ENCODE data around the gene TXNDC5. TPM values are rescaled to one million over a fixed set of nuclear protein-coding genes. Genes with fewer than 3 reads are reported as not detected.

TXNDC5 gene
- total and polyA plus RNA-seq, 2 experiments from 2014 or later: 42.9 to 210 TPM

DNA sequence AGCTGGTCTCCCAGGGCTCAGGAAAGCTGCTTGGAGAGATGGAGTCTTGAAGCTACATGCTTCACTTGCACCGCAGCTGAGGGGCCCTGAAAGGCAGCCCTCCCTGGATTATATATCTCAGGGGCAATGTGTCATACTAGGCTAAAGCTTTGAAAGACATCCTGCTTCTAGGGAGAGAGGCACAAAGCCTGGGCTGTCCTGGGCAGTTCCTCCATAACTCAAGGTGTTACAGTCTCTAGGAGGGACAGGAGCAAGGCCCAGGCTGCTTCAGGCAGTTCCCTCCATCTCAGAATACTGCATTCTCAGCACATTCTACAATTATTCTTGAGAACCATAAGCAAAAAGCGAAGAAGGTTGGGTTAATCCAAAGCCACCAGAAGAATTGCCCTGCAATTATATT, 22.0 kb upstream of the TXNDC5 start:
- Histone ChIP-seq H3K9me2 (ENCODE audit: insufficient read depth) (no peaks in the 10 kb centered on the region), H3K4me2 (no peak overlapping the region), H2AFZ (no peak overlapping the region), H3K27ac (ENCODE audit: low read depth) (no peak overlapping the region), H3K4me3 (no peak overlapping the region), H3K27me3 (ENCODE audit: insufficient read depth) (no peaks in the 10 kb centered on the region), H3K36me3 (ENCODE audit: insufficient read depth) (no peaks in the 10 kb centered on the region), H3K79me2 (replicated peaks; ENCODE audit: insufficient read depth) (no peaks in the 10 kb centered on the region), H4K20me1 (replicated peaks; ENCODE audit: insufficient read depth) (no peaks in the 10 kb centered on the region), H3K4me1 (ENCODE audit: insufficient read depth) (no peaks in the 10 kb centered on the region), H3F3A (replicated peaks; ENCODE audit: low read depth) (no peaks in the 10 kb centered on the region)
- H3K36me3 Mint-ChIP-seq (ENCODE audit: low read depth): no peaks in the 10 kb centered on the region
- no peak overlapping the region for H3K27ac Mint-ChIP-seq
- DNase-seq (ENCODE audit: low spot score) (no peak), ATAC-seq (no peak)
- 0 out of 3 replicates have a peak, but pooled peaks cover 5% of the 10 kb centered on the region for H3K9me3 Mint-ChIP-seq
- no peak overlapping the region for H3K4me3 Mint-ChIP-seq
- H3K4me1 Mint-ChIP-seq: no peaks in the 10 kb centered on the region
- no peaks in the 10 kb centered on the region for H3K27me3 Mint-ChIP-seq (ENCODE audit: insufficient read depth, low read depth, poor library complexity)
- TF ChIP-seq JUNB (IDR thresholded peaks at IDR 0.05; ENCODE audit: unreplicated experiment) (no peak), EZH2phosphoT487 (IDR thresholded peaks at IDR 0.05; ENCODE audit: unreplicated experiment) (no peak), EZH2 (IDR thresholded peaks at IDR 0.05; ENCODE audit: low read depth, unreplicated experiment) (no peak), NANOG (IDR thresholded peaks at IDR 0.05; ENCODE audit: borderline replicate concordance) (no peak), CTCF (conservative IDR thresholded peaks at IDR 0.05; ENCODE audit: low read depth in 2 of 2) (no peak)
- TF ChIP-seq, protein P1, sequence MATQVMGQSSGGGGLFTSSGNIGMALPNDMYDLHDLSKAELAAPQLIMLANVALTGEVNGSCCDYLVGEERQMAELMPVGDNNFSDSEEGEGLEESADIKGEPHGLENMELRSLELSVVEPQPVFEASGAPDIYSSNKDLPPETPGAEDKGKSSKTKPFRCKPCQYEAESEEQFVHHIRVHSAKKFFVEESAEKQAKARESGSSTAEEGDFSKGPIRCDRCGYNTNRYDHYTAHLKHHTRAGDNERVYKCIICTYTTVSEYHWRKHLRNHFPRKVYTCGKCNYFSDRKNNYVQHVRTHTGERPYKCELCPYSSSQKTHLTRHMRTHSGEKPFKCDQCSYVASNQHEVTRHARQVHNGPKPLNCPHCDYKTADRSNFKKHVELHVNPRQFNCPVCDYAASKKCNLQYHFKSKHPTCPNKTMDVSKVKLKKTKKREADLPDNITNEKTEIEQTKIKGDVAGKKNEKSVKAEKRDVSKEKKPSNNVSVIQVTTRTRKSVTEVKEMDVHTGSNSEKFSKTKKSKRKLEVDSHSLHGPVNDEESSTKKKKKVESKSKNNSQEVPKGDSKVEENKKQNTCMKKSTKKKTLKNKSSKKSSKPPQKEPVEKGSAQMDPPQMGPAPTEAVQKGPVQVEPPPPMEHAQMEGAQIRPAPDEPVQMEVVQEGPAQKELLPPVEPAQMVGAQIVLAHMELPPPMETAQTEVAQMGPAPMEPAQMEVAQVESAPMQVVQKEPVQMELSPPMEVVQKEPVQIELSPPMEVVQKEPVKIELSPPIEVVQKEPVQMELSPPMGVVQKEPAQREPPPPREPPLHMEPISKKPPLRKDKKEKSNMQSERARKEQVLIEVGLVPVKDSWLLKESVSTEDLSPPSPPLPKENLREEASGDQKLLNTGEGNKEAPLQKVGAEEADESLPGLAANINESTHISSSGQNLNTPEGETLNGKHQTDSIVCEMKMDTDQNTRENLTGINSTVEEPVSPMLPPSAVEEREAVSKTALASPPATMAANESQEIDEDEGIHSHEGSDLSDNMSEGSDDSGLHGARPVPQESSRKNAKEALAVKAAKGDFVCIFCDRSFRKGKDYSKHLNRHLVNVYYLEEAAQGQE (IDR thresholded peaks at IDR 0.05; ENCODE audit: unreplicated experiment): no peak

DNA sequence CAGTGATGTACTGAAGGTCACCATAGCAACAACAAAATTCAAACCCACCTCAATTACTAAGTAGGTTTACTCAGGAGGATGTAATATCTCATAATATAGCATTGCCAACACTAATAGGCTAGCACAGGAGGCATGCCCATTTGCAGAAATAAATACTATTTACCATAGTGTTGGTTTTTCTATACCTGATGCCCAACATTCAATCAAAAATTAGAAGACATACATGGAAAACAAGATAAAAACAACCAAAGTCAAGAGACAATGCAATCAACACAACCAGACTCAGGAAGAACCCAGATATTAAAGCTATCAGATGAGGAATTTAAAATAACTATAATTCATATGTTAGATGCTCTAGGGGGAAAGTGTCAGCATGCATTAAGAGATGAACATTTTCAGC, 14.3 kb upstream of the TXNDC5 start:
- DNase-seq (ENCODE audit: low spot score) (no peak), ATAC-seq (no peak)
- no peaks in the 10 kb centered on the region for H4K20me1 ChIP-seq (replicated peaks; ENCODE audit: insufficient read depth)
- H3K4me3 Mint-ChIP-seq: no peak overlapping the region
- no peaks in the 10 kb centered on the region for H3K4me1 Mint-ChIP-seq
- H3K4me1 ChIP-seq (ENCODE audit: insufficient read depth): no peaks in the 10 kb centered on the region
- no peak overlapping the region for H2AFZ ChIP-seq
- H3K79me2 ChIP-seq (replicated peaks; ENCODE audit: insufficient read depth): no peaks in the 10 kb centered on the region
- no peaks in the 10 kb centered on the region for H3K27me3 ChIP-seq (ENCODE audit: insufficient read depth)
- no peak overlapping the region for H3K4me3 ChIP-seq
- no peak overlapping the region for H3K4me2 ChIP-seq
- H3K9me2 ChIP-seq (ENCODE audit: insufficient read depth): no peaks in the 10 kb centered on the region
- peaks cover 33% of the 10 kb centered on the region for H3K9me3 Mint-ChIP-seq
- H3K27me3 Mint-ChIP-seq (ENCODE audit: insufficient read depth, low read depth, poor library complexity): no peaks in the 10 kb centered on the region
- H3K36me3 Mint-ChIP-seq (ENCODE audit: low read depth): peaks cover 12% of the 10 kb centered on the region
- H3K27ac ChIP-seq (ENCODE audit: low read depth): no peak overlapping the region
- no peak overlapping the region for H3K27ac Mint-ChIP-seq
- peaks cover 4% of the 10 kb centered on the region; the same call in 1 of the 2 replicates for H3K36me3 ChIP-seq (ENCODE audit: insufficient read depth)
- no peaks in the 10 kb centered on the region for H3F3A ChIP-seq (replicated peaks; ENCODE audit: low read depth)
- TF ChIP-seq NANOG (IDR thresholded peaks at IDR 0.05; ENCODE audit: borderline replicate concordance): no peak
- TF ChIP-seq ZNF331 (CRISPR knock-in tag; IDR thresholded peaks at IDR 0.05; ENCODE audit: low read depth): no peak
- no peak for TF ChIP-seq ZNF114 (CRISPR knock-in tag; IDR thresholded peaks at IDR 0.05)
- TF ChIP-seq, protein P1 (IDR thresholded peaks at IDR 0.05; ENCODE audit: unreplicated experiment): no peak
- TF ChIP-seq POLR2AphosphoS5 (IDR thresholded peaks at IDR 0.05; ENCODE audit: low read depth): no peak
- TF ChIP-seq, protein P2, sequence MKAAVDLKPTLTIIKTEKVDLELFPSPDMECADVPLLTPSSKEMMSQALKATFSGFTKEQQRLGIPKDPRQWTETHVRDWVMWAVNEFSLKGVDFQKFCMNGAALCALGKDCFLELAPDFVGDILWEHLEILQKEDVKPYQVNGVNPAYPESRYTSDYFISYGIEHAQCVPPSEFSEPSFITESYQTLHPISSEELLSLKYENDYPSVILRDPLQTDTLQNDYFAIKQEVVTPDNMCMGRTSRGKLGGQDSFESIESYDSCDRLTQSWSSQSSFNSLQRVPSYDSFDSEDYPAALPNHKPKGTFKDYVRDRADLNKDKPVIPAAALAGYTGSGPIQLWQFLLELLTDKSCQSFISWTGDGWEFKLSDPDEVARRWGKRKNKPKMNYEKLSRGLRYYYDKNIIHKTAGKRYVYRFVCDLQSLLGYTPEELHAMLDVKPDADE (IDR thresholded peaks at IDR 0.05): no peak
- no peak for TF ChIP-seq EZH2 (IDR thresholded peaks at IDR 0.05; ENCODE audit: low read depth, unreplicated experiment)

Measured in GM23338 (cell line).